ENCODE measurements around the gene GBGT1. TPM values are rescaled to one million over a fixed set of nuclear protein-coding genes. Genes with fewer than 3 reads are reported as not detected.
A peak's percentile ranks its signal among the peaks of the same experiment; 100 is the strongest.

GBGT1 gene
- total RNA-seq, 6 experiments from 2014 or later = 1.1 to 2.8 (median 1.7) TPM

- H3K27ac Mint-ChIP-seq = no peak overlapping the region
- 0 out of 2 replicates have a peak, but pooled peaks have one; percentile 9 for TF ChIP-seq CTCF (IDR thresholded peaks at IDR 0.05)
- no peak overlapping the region for H3K4me3 Mint-ChIP-seq
- no peaks in the 10 kb centered on the region; the same call in 1 of the 2 replicates for H3K27me3 Mint-ChIP-seq (ENCODE audit: insufficient read depth)
- no peak for DNase-seq
- no peaks in the 10 kb centered on the region for H3K9me3 Mint-ChIP-seq
- H3K36me3 Mint-ChIP-seq (ENCODE audit: low read depth) = no peaks in the 10 kb centered on the region
- H3K4me1 Mint-ChIP-seq (ENCODE audit: low read depth) = peaks cover 48% of the 10 kb centered on the region
These were observed 46.2 kb downstream of the GBGT1 start for GRCh38 chr9:133117271-133118178.

GRCh38 chr9:133116346-133117231 lies 47.1 kb downstream of the GBGT1 start:
- DNase-seq = no peak
- no peaks in the 10 kb centered on the region; the same call in 1 of the 2 replicates for H3K27me3 Mint-ChIP-seq (ENCODE audit: insufficient read depth)
- no peaks in the 10 kb centered on the region for H3K9me3 Mint-ChIP-seq
- no peak overlapping the region for H3K4me3 Mint-ChIP-seq
- TF ChIP-seq CTCF (IDR thresholded peaks at IDR 0.05) = no peak
- no peaks in the 10 kb centered on the region for H3K36me3 Mint-ChIP-seq (ENCODE audit: low read depth)
- peaks cover 48% of the 10 kb centered on the region for H3K4me1 Mint-ChIP-seq (ENCODE audit: low read depth)
- no peak overlapping the region for H3K27ac Mint-ChIP-seq

- Mint-ChIP-seq H3K36me3 (ENCODE audit: low read depth) (no peaks in the 10 kb centered on the region), H3K27ac (peak overlapping the region; percentile 42; the same call in 1 of the 2 replicates), H3K4me3 (no peak overlapping the region), H3K9me3 (no peaks in the 10 kb centered on the region), H3K4me1 (ENCODE audit: low read depth) (peaks cover 48% of the 10 kb centered on the region), H3K27me3 (ENCODE audit: insufficient read depth) (no peaks in the 10 kb centered on the region; the same call in 1 of the 2 replicates)
- TF ChIP-seq CTCF (IDR thresholded peaks at IDR 0.05) = no peak
- no peak for DNase-seq
These were observed 47.9 kb downstream of the GBGT1 start for GRCh38 chr9:133115604-133116345.

- H3K9me3 Mint-ChIP-seq = no peaks in the 10 kb centered on the region
- no peak for TF ChIP-seq CTCF (IDR thresholded peaks at IDR 0.05)
- H3K4me1 Mint-ChIP-seq (ENCODE audit: low read depth) = peaks cover 46% of the 10 kb centered on the region
- no peak for DNase-seq
- H3K4me3 Mint-ChIP-seq = no peak overlapping the region
- peak overlapping the region; percentile 42; the same call in 1 of the 2 replicates for H3K27ac Mint-ChIP-seq
- no peaks in the 10 kb centered on the region; the same call in 1 of the 2 replicates for H3K27me3 Mint-ChIP-seq (ENCODE audit: insufficient read depth)
- no peaks in the 10 kb centered on the region; the same call in 1 of the 2 replicates for H3K36me3 Mint-ChIP-seq (ENCODE audit: low read depth)
These were observed 48.7 kb downstream of the GBGT1 start for GRCh38 chr9:133114886-133115603.

Data from HFFc6 (cell line).